Pancreas (tissue), 10 donors: ENCODE measurements around the gene SLC43A1. TPM values are rescaled to one million over a fixed set of nuclear protein-coding genes. Genes with fewer than 3 reads are reported as not detected.

Source experiments
- ATAC-seq, 4 donors: fragments of 200-7000 bp; cut with Tn5 transposase; one replicate each; pipeline versions ENCODE4 v1.8.0 to v1.9.1; 2020; ENCODE audit warnings: mild to moderate bottlenecking in 4 of 4, moderate library complexity in 4 of 4
- DNase-seq, 6 donors: peaks; one replicate each; pipeline ENCODE4 v3.0.0-alpha.2; 2020
- FAIRE-seq: peaks from 2 replicates; lab custom pipeline; 2012; peaks lifted over from hg19 to GRCh38; lab: Jason Lieb, UNC
- H3K27ac ChIP-seq, 4 donors: fragments of 200-600 bp; sonication (generic); 1 replicate in 3 of 4; 2 replicates in 1 of 4; pipeline versions ENCODE4 v1.5.0 to v1.8.0; 2020
- H3K27me3 ChIP-seq, 4 donors: fragments of 200-600 bp; one replicate each; pipeline ENCODE4 v1.8.0; 2021
- H3K36me3 ChIP-seq, 3 donors: fragments of 200-600 bp; sonication (generic) in 1 of 3; one replicate each; pipeline versions ENCODE4 v1.5.0 to v1.8.0; 2020 to 2021
- H3K4me1 ChIP-seq, 3 donors: fragments of 200-600 bp; one replicate each; pipeline ENCODE4 v1.8.0; 2021
- H3K4me3 ChIP-seq, 4 donors: fragments of 200-600 bp; sonication (generic) in 2 of 4; one replicate each; pipeline versions ENCODE4 v1.5.0 to v1.8.0; 2020 to 2021
- H3K9me3 ChIP-seq, 4 donors: fragments of 200-600 bp; one replicate each; pipeline ENCODE4 v1.8.0; 2021
- CTCF ChIP-seq, 4 donors: fragments of 200-600 bp; sonication (generic) in 3 of 4; IDR thresholded peaks; one replicate each; pipeline versions ENCODE4 v1.5.0 to v1.8.0; 2021; ENCODE audit warnings: antibody characterized with exemption in 4 of 4
- WGBS, 2 donors: extraction: QIAGEN DNeasy Blood & Tissue Kit; methylation state at CpG; one replicate each; pipeline ENCODE4 v1.1.7; 2013; 5-methylcytosine and 5-hydroxymethylcytosine counted together
- intact Hi-C, 3 donors: fragments of 100-400 bp; cut with DNase I; formaldehyde crosslinking; loops; one replicate each; pipeline versions ENCODE4 v1.11.1 to v1.14.2; 2022
- polyA plus RNA-seq, 2 donors: library from polyadenylated mRNA; stranded (reverse); fragments of 200-250 nt; gene quantifications; one replicate each; pipeline ENCODE4 v1.2.3, GENCODE V29; 2013
- total RNA-seq, 6 donors: library from RNA; stranded (reverse); fragmentation: NEBNext Ultra II Directional in 4 of 6; extraction: Animal tissue kit (Norgen Biotek cat#: 25700) in 4 of 6; gene quantifications; one replicate each; pipeline versions ENCODE4 v1.2.1 to v1.2.4, GENCODE V29; 2021 to 2023
- donor health status: healthy with polysubstance abuse.
- donor health status: DM: no; HTN: no; CAD: no; lungs with moderate emphysema.
- donor health status: DM: no; HTN: no; CAD: no.
- donor health status: control.
- donor health status: control.
- donor health status: Bipolar disorder and iron deficiency.
- donor health status: DM: yes; HTN: yes; CAD: no.
- donor health status: DM: no; HTN: no; CAD: no.
- donor health status: DM: no; HTN: no; CAD: no.
- donor health status: DM: yes; HTN: yes; CAD: no.

The SLC43A1 gene
- 100 to 1,000 TPM in 4 of 6 donors, 10 to 100 TPM in 2; 78.3 to 280 (median 137) TPM for total RNA-seq
- 100 to 1,000 TPM; 100 to 110 TPM for polyA plus RNA-seq

- 0% methylated on average over 55 to 66 of the region's 66 CpGs for WGBS, 2 donors
- intact Hi-C loops: loop anchor here in 1 of 3 donors (10.0 kb wide), 1 partner anchor 51 kb away; the partner anchor contains the start of gene RTN4RL2
- ATAC-seq (peak; percentile 73 to 81 (median 74)), FAIRE-seq (no peak), DNase-seq (peak; percentile 78 to 90 (median 80))
- peaks cover 0 to 3% (median 0%) of the 10 kb centered on the region in 3 donors for H3K4me1 ChIP-seq
- H3K4me3 ChIP-seq: peak within 1 kb of the TSS; percentile 76 to 96 (median 88)
- H3K36me3 ChIP-seq: no peaks in the 10 kb centered on the region
- TF ChIP-seq CTCF (IDR thresholded peaks at IDR 0.05): no peak
- no peaks in the 10 kb centered on the region for H3K9me3 ChIP-seq
- no peaks in the 10 kb centered on the region for H3K27me3 ChIP-seq
- peak within 1 kb of the TSS; percentile 71 to 89 (median 80) for H3K27ac ChIP-seq
Observed at GRCh38 chr11:57515332-57516060, at the start of gene SLC43A1. SLC43A1 (minus strand) TSS chr11:57515702; CDS start chr11:57514111, 1,591 bp downstream.

- FAIRE-seq (no peak), ATAC-seq (no peak), DNase-seq (no peak)
- 64 to 71% methylated on average over 4 of the region's 4 CpGs for whole genome bisulfite sequencing, 2 donors
- no peaks in the 10 kb centered on the region for H3K36me3 ChIP-seq
- intact Hi-C loops: loop anchor here in 1 of 3 donors (10.0 kb wide), 1 partner anchor 82 kb away; the partner anchor contains the start of gene YPEL4
- H3K4me3 ChIP-seq: no peak overlapping the region
- H3K27me3 ChIP-seq: no peaks in the 10 kb centered on the region
- no peak for TF ChIP-seq CTCF (IDR thresholded peaks at IDR 0.05)
- peaks cover 0 to 9% (median 0%) of the 10 kb centered on the region in 3 donors for H3K4me1 ChIP-seq
- H3K27ac ChIP-seq: no peak overlapping the region
- no peaks in the 10 kb centered on the region for H3K9me3 ChIP-seq
Observed at GRCh38 chr11:57562596-57562995, 47.1 kb upstream of the SLC43A1 start.

GRCh38 chr11:57560146-57560545 lies 44.6 kb upstream of the SLC43A1 start:
- ATAC-seq (no peak), FAIRE-seq (no peak), DNase-seq (no peak)
- Histone ChIP-seq H3K4me1 (no peaks in the 10 kb centered on the region), H3K27me3 (no peaks in the 10 kb centered on the region), H3K4me3 (no peak overlapping the region), H3K9me3 (no peaks in the 10 kb centered on the region), H3K27ac (no peak overlapping the region), H3K36me3 (no peaks in the 10 kb centered on the region)
- intact Hi-C loops: loop anchor here in 1 of 3 donors (10.0 kb wide), 1 partner anchor 85 kb away; the partner anchor contains the start of gene YPEL4
- WGBS, 2 donors: 78% methylated on average over 4 of the region's 4 CpGs
- no peak for TF ChIP-seq CTCF (IDR thresholded peaks at IDR 0.05)

- TF ChIP-seq CTCF (IDR thresholded peaks at IDR 0.05): no peak
- H3K27me3 ChIP-seq: no peaks in the 10 kb centered on the region
- FAIRE-seq (no peak), ATAC-seq (no peak), DNase-seq (no peak)
- peaks cover 0 to 11% (median 11%) of the 10 kb centered on the region in 3 donors for H3K4me1 ChIP-seq
- intact Hi-C loops: no loop called here
- WGBS, 2 donors: 83 to 84% methylated on average over 8 of the region's 8 CpGs
- no peaks in the 10 kb centered on the region for H3K9me3 ChIP-seq
- H3K27ac ChIP-seq: no peak overlapping the region
- H3K36me3 ChIP-seq: peaks cover 0 to 11% (median 0%) of the 10 kb centered on the region in 3 donors
- no peak overlapping the region for H3K4me3 ChIP-seq
Observed at GRCh38 chr11:57556041-57556440, 40.5 kb upstream of the SLC43A1 start.
